ENCODE results near the gene NFAT5. TPM values are rescaled to one million over a fixed set of nuclear protein-coding genes. Genes with fewer than 3 reads are reported as not detected.

The NFAT5 gene
- total RNA-seq, 3 donors from 2014 or later: 29.1 to 48.4 (median 39.8) TPM

DNA sequence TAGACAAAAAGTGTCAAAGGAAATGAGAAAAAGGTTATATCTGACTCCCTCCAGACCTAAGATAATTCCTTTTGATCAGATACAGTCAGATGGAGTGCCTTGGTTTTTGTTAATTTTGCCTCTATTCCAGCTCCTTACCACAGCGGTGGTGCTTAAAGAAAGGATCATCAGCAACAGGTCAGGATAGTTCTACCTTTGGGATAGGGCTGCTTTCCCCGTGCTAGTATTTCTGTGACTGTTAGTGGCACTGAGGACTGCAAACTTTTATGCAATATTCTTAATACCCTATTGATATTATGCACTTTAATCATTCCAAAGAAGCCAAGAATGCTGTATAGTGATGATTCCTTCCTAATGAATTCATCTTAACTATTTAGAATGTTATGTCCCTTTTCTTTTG is 136.1 kb downstream of the NFAT5 start:
- DNase-seq (no peak), ATAC-seq (no peak)
- intact Hi-C loops (cut with DNase I, micrococcal nuclease): no loop called here
- no peaks in the 10 kb centered on the region for H3K9me3 ChIP-seq
- H3K36me3 ChIP-seq (ENCODE audit: low read depth): no peaks in the 10 kb centered on the region
- peaks cover 6% of the 10 kb centered on the region for H3K4me1 ChIP-seq (ENCODE audit: low read depth)
- TF ChIP-seq, protein P1, sequence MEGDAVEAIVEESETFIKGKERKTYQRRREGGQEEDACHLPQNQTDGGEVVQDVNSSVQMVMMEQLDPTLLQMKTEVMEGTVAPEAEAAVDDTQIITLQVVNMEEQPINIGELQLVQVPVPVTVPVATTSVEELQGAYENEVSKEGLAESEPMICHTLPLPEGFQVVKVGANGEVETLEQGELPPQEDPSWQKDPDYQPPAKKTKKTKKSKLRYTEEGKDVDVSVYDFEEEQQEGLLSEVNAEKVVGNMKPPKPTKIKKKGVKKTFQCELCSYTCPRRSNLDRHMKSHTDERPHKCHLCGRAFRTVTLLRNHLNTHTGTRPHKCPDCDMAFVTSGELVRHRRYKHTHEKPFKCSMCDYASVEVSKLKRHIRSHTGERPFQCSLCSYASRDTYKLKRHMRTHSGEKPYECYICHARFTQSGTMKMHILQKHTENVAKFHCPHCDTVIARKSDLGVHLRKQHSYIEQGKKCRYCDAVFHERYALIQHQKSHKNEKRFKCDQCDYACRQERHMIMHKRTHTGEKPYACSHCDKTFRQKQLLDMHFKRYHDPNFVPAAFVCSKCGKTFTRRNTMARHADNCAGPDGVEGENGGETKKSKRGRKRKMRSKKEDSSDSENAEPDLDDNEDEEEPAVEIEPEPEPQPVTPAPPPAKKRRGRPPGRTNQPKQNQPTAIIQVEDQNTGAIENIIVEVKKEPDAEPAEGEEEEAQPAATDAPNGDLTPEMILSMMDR (IDR thresholded peaks at IDR 0.05): no peak
- no peak overlapping the region for H3K4me3 ChIP-seq

- H3K36me3 ChIP-seq (ENCODE audit: low read depth): no peaks in the 10 kb centered on the region
These were observed 137.9 kb downstream of the NFAT5 start for GRCh38 chr16:69703638-69704037.

GRCh38 chr16:69706256-69706974 is 140.6 kb downstream of the NFAT5 start:
- ATAC-seq (peak; percentile 51), DNase-seq (no peak)
- no peaks in the 10 kb centered on the region for H3K36me3 ChIP-seq (ENCODE audit: low read depth)
- H3K4me1 ChIP-seq (ENCODE audit: low read depth): peaks cover 12% of the 10 kb centered on the region
- TF ChIP-seq, protein P1 (IDR thresholded peaks at IDR 0.05): no peak
- no peak overlapping the region for H3K4me3 ChIP-seq
- H3K9me3 ChIP-seq: no peaks in the 10 kb centered on the region
- intact Hi-C loops (cut with DNase I, micrococcal nuclease): loop anchor here in 1 of 2 donors (5.0 kb wide), 1 partner anchor 46 kb away; the partner anchor contains the start of gene NOB1

More at GRCh38 chr16:69703638-69704037, 137.9 kb downstream of the NFAT5 start:
- Histone ChIP-seq H3K4me3 (no peak overlapping the region), H3K9me3 (no peaks in the 10 kb centered on the region), H3K4me1 (ENCODE audit: low read depth) (peaks cover 6% of the 10 kb centered on the region)
- TF ChIP-seq, protein P1 (IDR thresholded peaks at IDR 0.05): no peak
- ATAC-seq: no peak
- DNase-seq: no peak
- intact Hi-C loops (cut with DNase I, micrococcal nuclease): no loop called here

GRCh38 chr16:69706975-69707340 is 141.2 kb downstream of the NFAT5 start:
- H3K4me3 ChIP-seq: no peak overlapping the region
- DNase-seq: no peak
- TF ChIP-seq, protein P1 (IDR thresholded peaks at IDR 0.05): no peak
- H3K36me3 ChIP-seq (ENCODE audit: low read depth): no peaks in the 10 kb centered on the region
- intact Hi-C loops (cut with DNase I, micrococcal nuclease): loop anchor here in 1 of 2 donors (5.0 kb wide), 1 partner anchor 45 kb away; the partner anchor contains the start of gene NOB1
- no peaks in the 10 kb centered on the region for H3K9me3 ChIP-seq
- peaks cover 12% of the 10 kb centered on the region for H3K4me1 ChIP-seq (ENCODE audit: low read depth)
- no peak for ATAC-seq

DNA sequence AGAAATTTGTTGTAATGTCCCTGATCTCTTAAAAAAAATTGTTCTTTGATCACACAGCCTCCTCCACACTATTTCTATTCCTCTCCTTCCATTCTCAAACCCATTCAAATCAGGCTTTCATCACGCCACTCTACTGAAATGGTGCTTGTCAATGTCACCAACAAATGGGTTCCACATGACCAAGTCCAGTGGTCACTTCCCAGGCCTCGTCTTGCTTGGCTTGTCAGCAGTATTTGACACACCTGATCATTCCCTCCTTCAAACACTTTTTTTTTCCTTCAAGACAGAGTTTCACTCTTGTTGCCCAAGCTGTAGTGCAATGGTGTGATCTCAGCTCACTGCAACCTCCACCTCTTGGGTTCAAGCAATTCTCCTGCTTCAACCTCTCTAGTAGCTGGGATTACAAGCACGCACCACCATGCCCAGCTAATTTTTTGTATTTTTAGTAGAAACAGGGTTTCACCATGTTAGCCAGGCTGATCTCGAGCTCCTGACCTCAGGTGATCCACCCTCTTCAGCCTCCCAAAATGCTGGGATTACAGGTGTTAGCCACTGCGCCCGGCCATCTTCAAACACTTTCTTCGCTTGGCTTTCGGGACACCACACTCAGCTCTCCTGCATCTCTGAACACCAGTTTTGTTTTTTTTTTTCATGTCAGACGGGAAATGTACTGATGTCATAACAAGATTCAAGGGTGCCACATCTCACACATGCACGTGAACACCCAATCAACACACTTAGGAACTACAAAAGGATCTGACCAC is 142.3 kb downstream of the NFAT5 start:
- H3K4me3 ChIP-seq: no peak overlapping the region
- peaks cover 12% of the 10 kb centered on the region for H3K4me1 ChIP-seq (ENCODE audit: low read depth)
- intact Hi-C loops (cut with DNase I, micrococcal nuclease): loop anchor here in 1 of 2 donors (5.0 kb wide), 1 partner anchor 44 kb away; the partner anchor contains the start of gene NOB1
- ATAC-seq: no peak
- H3K36me3 ChIP-seq (ENCODE audit: low read depth): no peaks in the 10 kb centered on the region
- DNase-seq: no peak
- TF ChIP-seq, protein P1 (IDR thresholded peaks at IDR 0.05): no peak
- H3K9me3 ChIP-seq: no peaks in the 10 kb centered on the region

Measured in mucosa of descending colon (tissue), 3 donors.